CD4-positive, alpha-beta T cell treated with Interleukin-10 for 1 hour (primary cell): Measurements from ENCODE around the gene CAMK1G.

ENCODE experiments used
- DNase-seq: peaks from one replicate; pipeline ENCODE4 v3.0.0-alpha.2; 2020

The CAMK1G gene

GRCh38 chr1:209583408-209583807 lies at the start of gene CAMK1G:
TSS of gene CAMK1G (plus strand) at chr1:209583714. CDS start at chr1:209594984, 11,270 bp downstream.
- DNase-seq, result no peak

GRCh38 chr1:209534496-209535250 lies 48.8 kb upstream of the CAMK1G start:
- DNase-seq, result no peak

- DNase-seq, result no peak
These were observed 46.7 kb upstream of the CAMK1G start for GRCh38 chr1:209536843-209537242.

GRCh38 chr1:209537336-209538114 lies 46.0 kb upstream of the CAMK1G start:
- DNase-seq, result no peak

- no peak for DNase-seq
These were observed 43.9 kb upstream of the CAMK1G start for GRCh38 chr1:209539576-209539975.

GRCh38 chr1:209542585-209542984 lies 40.9 kb upstream of the CAMK1G start:
- no peak for DNase-seq

- DNase-seq, result no peak
These were observed 39.4 kb upstream of the CAMK1G start for GRCh38 chr1:209544098-209544497.

GRCh38 chr1:209545423-209545822 lies 38.1 kb upstream of the CAMK1G start:
- no peak for DNase-seq

GRCh38 chr1:209546390-209547085 lies 37.0 kb upstream of the CAMK1G start:
- DNase-seq, result no peak

GRCh38 chr1:209547626-209548025 lies 35.9 kb upstream of the CAMK1G start:
- no peak for DNase-seq

- DNase-seq, result no peak
These were observed 33.9 kb upstream of the CAMK1G start for GRCh38 chr1:209549443-209550205.

- no peak for DNase-seq
These were observed 33.0 kb upstream of the CAMK1G start for GRCh38 chr1:209550519-209550918.

- no peak for DNase-seq
These were observed 30.9 kb upstream of the CAMK1G start for GRCh38 chr1:209552406-209553264.

GRCh38 chr1:209554761-209555611 lies 28.5 kb upstream of the CAMK1G start:
- DNase-seq, result no peak

- DNase-seq, result no peak
These were observed 27.3 kb upstream of the CAMK1G start for GRCh38 chr1:209556162-209556690.

GRCh38 chr1:209557221-209557620 lies 26.3 kb upstream of the CAMK1G start:
- no peak for DNase-seq

GRCh38 chr1:209560529-209560928 lies 23.0 kb upstream of the CAMK1G start:
- DNase-seq, result no peak

GRCh38 chr1:209560952-209561351 lies 22.6 kb upstream of the CAMK1G start:
- no peak for DNase-seq

- DNase-seq, result no peak
These were observed 22.0 kb upstream of the CAMK1G start for GRCh38 chr1:209561532-209561931.

GRCh38 chr1:209564849-209565248 lies 18.7 kb upstream of the CAMK1G start:
- no peak for DNase-seq
